Tibial artery (tissue), 4 donors: Measurements from ENCODE around the gene LYZL4.
A peak's percentile ranks its signal among the peaks of the same experiment; 100 is the strongest.

Experiments
- DNase-seq, 2 donors: peaks; one replicate each; pipeline ENCODE4 v3.0.0-alpha.2; 2019
- H3K27ac ChIP-seq, 2 donors: fragments of 200-600 bp; sonication (generic) in 1 of 2; 1 replicate in 1 of 2; 2 replicates in 1 of 2; pipeline ENCODE4 v1.5.1; 2018 to 2019; ENCODE audit warnings: mild to moderate bottlenecking in 1 of 2
- H3K27me3 ChIP-seq, 2 donors: fragments of 200-600 bp; sonication (generic) in 1 of 2; one replicate each; pipeline versions ENCODE4 v1.5.1 to v1.6.0; 2016 to 2019
- H3K36me3 ChIP-seq, 3 donors: fragments of 200-600 bp; sonication (generic) in 2 of 3; one replicate each; pipeline ENCODE4 v1.5.1; 2016 to 2019; ENCODE audit warnings: mild to moderate bottlenecking in 2 of 3
- H3K4me1 ChIP-seq, 4 donors: fragments of 200-600 bp; sonication (generic) in 2 of 4; 1 replicate in 3 of 4; 2 replicates in 1 of 4; pipeline ENCODE4 v1.5.1; 2016 to 2019
- H3K4me3 ChIP-seq, 2 donors: fragments of 200-600 bp; sonication (generic) in 1 of 2; 1 replicate in 1 of 2; 2 replicates in 1 of 2; pipeline ENCODE4 v1.5.1; 2018 to 2019; ENCODE audit warnings: mild to moderate bottlenecking in 2 of 2
- H3K9me3 ChIP-seq, 3 donors: fragments of 200-600 bp; sonication (generic) in 1 of 3; one replicate each; pipeline ENCODE4 v1.5.1; 2016 to 2019
- CTCF ChIP-seq, 2 experiments: fragments of 200-600 bp in 1 of 2; fragments of 450-650 bp in 1 of 2; IDR thresholded peaks; one replicate each; pipeline ENCODE4 v1.5.1; 2017 to 2019; ENCODE audit warnings: antibody characterized with exemption in 2 of 2, mild to moderate bottlenecking in 1 of 2, moderate library complexity in 1 of 2
- intact Hi-C: fragments of 100-400 bp; cut with DNase I; formaldehyde crosslinking; loops from one replicate; pipeline ENCODE4 v1.15.0; 2023; ENCODE audit warnings: low total_unique reads

The LYZL4 gene

GRCh38 chr3:42381551-42382082 lies 28.8 kb downstream of the LYZL4 start:
- Histone ChIP-seq H3K27me3 (no peaks in the 10 kb centered on the region), H3K4me3 (no peak overlapping the region), H3K36me3 (no peaks in the 10 kb centered on the region), H3K4me1 (no peaks in the 10 kb centered on the region), H3K9me3 (no peaks in the 10 kb centered on the region), H3K27ac (no peak overlapping the region)
- no peak for TF ChIP-seq CTCF (IDR thresholded peaks at IDR 0.05)
- intact Hi-C loops: no loop called here
- no peak for DNase-seq

DNA sequence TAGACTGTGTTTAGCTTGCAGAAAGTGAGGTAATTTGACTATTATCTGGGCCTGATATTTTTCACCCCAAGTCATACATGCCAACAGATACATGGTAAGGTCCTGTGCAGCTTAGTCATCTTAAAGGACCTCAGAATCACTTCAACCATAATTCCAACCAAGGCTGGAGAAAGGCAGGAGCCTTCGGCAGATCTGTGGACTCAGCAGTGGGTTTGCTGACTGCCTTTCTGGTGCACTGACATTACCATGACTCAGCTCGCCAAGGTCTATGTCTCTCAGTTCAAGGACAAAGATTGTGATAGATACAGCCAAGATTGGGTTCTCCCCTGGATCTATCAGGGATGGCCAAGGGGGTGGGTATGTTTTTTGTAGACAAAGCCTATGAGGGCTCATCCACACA lies 32.7 kb downstream of the LYZL4 start:
- H3K9me3 ChIP-seq: no peaks in the 10 kb centered on the region
- no peak for DNase-seq
- intact Hi-C loops: no loop called here
- peaks cover 0 to 7% (median 3%) of the 10 kb centered on the region in 4 donors for H3K4me1 ChIP-seq
- H3K27me3 ChIP-seq: no peaks in the 10 kb centered on the region
- no peak overlapping the region for H3K27ac ChIP-seq
- no peaks in the 10 kb centered on the region for H3K36me3 ChIP-seq
- no peak for TF ChIP-seq CTCF (IDR thresholded peaks at IDR 0.05)
- H3K4me3 ChIP-seq: no peak overlapping the region

DNA sequence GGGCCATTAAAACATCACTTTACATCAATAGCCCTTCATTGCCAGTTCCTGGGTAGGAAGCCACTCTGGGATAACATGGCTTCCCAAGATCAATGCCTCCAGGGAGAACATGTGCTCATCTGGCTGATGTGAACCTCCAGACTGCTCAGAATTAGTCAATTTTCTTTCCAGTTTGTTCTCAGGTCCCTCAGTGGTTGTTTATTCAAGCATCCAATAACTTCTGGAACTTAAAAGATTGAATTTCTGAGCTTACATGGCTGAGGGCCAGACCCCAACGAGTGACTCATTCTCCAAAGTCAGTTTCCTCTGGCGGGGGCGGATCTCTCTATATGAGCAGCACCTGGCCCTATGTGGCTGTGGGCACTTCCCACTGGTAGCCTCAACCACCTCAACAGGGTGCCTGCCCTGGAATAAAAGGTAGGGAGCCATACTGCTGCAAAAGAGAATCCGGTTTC lies 34.0 kb downstream of the LYZL4 start:
- DNase-seq: peak in 1 of 2 donors; percentile 49
- peaks cover 0 to 8% (median 3%) of the 10 kb centered on the region in 4 donors for H3K4me1 ChIP-seq
- H3K9me3 ChIP-seq: no peaks in the 10 kb centered on the region
- no peak for TF ChIP-seq CTCF (IDR thresholded peaks at IDR 0.05)
- H3K27me3 ChIP-seq: no peaks in the 10 kb centered on the region
- intact Hi-C loops: no loop called here
- H3K27ac ChIP-seq: peak overlapping the region in 1 of 2 donors; percentile 31
- no peak overlapping the region for H3K4me3 ChIP-seq
- no peaks in the 10 kb centered on the region for H3K36me3 ChIP-seq

GRCh38 chr3:42375121-42375800 lies 35.1 kb downstream of the LYZL4 start:
- Histone ChIP-seq H3K9me3 (no peaks in the 10 kb centered on the region), H3K27ac (no peak overlapping the region), H3K4me3 (no peak overlapping the region), H3K27me3 (no peaks in the 10 kb centered on the region), H3K36me3 (no peaks in the 10 kb centered on the region), H3K4me1 (peaks cover 0 to 8% (median 3%) of the 10 kb centered on the region in 4 donors)
- no peak for TF ChIP-seq CTCF (IDR thresholded peaks at IDR 0.05)
- intact Hi-C loops: no loop called here
- no peak for DNase-seq

- H3K4me1 ChIP-seq: peaks cover 0 to 17% (median 10%) of the 10 kb centered on the region in 4 donors
- H3K27ac ChIP-seq: no peak overlapping the region
- no peak for TF ChIP-seq CTCF (IDR thresholded peaks at IDR 0.05)
- no peak for DNase-seq
- H3K9me3 ChIP-seq: no peaks in the 10 kb centered on the region
- intact Hi-C loops: no loop called here
- H3K27me3 ChIP-seq: no peaks in the 10 kb centered on the region
- H3K4me3 ChIP-seq: no peak overlapping the region
- no peaks in the 10 kb centered on the region for H3K36me3 ChIP-seq
Measured at GRCh38 chr3:42371776-42372175, 38.6 kb downstream of the LYZL4 start.
